ENCODE data around the gene NELFA.
A peak's percentile ranks its signal among the peaks of the same experiment; 100 is the strongest.

Gene NELFA

DNA sequence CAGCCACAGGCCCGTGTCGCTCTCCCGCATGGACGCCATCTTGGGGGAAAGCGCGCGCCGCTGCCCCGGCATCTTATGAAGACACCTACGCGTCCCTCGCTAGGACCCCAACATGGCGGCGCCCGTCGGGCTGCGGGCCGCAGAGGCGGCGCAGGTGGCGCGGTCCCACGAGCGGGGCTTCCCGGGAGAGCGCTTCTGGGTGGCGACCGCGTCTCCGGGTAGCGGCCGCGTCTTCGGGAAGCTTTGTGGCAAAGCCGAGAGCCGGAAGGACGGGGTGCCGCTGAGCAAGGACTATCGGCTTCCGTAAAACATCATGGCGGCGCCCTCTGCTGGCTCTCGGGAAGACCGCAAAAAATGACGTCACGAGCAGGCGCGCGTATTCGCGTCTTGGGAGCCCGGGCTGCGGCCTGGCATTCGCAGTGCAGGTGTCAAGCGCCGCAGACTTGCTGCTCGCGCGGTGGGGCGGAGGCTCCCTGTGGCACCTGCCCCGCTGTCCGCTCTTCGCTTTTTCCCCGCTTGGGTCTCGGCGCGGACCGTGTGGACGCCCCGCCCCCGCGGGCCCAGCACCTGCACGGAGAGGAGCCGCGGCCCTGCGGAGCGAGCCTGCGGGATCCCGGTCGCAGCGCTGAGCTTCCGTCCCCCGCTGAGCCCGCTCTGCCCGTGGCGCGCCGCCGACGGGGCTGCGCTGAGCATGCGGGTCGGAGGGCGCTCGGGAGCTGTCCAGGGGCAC is at the start of gene NELFA:
NELFA (minus strand) TSS at position 54 of the 730 bp plus-strand sequence; CDS start at position 39, 15 bp downstream.
- DNase-seq: peak; percentile 84

GRCh38 chr4:2057382-2058065 is 48.8 kb upstream of the NELFA start:
- DNase-seq: no peak

- DNase-seq: no peak
Measured at GRCh38 chr4:2054217-2054616, 45.4 kb upstream of the NELFA start.

- DNase-seq: no peak
Measured at GRCh38 chr4:2051086-2051485, 42.3 kb upstream of the NELFA start.

DNA sequence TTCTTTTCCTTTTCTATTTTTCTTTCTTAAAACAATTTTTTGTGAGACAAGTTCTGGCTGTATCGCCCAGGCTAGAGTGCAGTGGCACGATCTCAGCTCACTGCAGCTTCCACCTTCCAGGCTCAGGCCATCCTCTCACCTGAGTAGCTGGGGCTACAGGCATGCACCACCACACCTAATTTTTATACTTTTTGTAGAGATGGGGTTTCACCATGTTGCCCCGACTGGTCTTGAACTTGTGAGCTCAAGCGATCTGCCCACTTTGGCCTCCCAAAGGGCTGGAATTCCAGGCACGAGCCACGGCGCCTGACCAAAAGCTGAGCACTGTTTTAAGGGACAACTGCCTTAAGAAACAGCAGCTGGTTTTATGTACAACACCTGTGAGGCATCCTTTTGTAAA is 41.0 kb upstream of the NELFA start:
- no peak for DNase-seq

DNA sequence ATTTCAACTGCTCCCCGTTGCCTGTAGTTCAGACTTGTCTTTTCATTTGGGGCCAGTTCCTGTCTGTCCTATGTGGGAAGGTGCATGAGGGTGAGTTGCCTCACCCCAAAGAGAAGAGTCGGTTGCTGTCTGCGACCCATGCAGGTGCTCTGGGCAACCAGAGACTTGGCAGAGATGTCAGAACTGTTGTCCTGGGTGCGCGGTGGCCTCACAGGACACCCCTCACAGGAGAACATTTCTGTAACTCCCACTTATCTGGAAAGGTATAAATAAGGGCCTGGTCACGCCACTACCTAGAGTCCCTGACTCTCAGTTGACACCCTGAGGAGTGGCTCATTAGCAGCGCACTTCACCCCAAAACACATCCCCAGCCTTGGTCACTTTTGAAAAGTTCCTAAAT is 40.6 kb upstream of the NELFA start:
- DNase-seq: no peak

- DNase-seq: no peak
Measured at GRCh38 chr4:2048831-2049230, 40.1 kb upstream of the NELFA start.

DNA sequence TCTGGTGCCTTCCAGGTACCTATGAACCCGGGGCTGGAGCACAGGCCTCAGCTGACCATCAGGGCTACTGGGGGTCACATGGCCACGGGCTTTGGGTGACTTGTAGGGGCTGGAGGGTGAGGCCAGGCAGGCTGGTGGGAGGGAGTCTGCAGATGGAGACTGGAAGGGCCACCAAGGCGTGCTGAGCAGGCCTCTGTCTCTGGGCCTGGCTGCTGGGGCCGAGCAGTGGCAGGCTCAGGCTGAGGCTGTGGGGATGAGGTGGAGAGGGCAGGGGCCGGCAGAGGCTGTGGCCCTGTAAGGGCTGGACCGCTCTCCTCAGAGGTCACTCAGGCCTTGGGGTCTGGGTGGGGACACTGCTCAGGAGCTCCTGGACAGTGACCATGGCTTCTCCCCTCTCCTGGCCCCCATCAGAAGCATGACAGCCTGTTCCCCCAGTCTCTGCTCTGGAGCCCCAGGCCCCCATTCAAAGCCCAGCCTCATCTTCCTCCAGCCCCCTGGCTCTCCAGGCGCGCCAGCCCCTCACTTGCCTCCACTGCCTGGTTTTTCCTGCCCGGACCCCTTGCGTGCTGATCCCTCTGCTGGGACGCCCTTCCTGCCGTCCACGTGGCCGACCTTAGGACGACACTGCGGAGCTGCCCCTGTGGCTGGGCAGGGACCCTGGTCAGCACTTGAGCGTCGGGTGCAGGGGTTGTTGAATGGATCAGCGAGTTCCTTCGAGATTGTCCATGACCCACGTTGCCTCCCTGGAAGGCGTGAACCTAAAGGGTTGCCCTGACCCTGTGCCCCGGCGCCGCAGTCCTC is 39.2 kb upstream of the NELFA start:
- no peak for DNase-seq

DNA sequence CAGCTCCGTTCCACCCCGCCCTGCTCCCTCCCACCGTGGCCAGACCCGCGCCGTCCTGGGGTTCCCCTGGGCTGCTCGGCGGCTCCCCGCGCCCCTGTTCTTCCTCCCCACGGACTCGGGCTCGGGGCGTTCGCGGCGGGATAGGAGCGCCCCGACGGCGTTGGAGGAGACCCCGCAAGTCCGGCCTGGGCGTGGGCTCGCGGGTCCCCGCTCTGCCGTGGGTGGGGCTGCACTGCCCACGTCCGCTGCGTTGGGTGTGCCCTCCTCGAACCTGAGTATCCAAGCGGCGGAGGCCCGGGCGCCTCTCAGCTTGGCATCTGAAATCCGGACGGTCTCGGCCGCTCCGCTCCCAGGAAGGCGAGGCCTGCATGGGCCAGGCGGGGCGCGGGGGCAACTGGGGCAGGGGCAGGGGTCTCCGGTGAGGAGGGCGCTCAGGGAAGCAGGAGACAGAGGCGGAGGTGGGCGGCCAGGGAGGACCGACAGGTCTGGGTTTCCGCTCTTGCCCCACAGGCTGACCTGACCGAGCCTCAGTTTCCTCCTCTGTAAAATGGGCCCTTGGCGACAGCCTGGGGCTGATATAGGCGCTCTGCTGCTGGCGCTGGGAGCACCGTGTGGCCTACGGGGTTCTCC is 38.4 kb upstream of the NELFA start:
- DNase-seq: no peak

DNA sequence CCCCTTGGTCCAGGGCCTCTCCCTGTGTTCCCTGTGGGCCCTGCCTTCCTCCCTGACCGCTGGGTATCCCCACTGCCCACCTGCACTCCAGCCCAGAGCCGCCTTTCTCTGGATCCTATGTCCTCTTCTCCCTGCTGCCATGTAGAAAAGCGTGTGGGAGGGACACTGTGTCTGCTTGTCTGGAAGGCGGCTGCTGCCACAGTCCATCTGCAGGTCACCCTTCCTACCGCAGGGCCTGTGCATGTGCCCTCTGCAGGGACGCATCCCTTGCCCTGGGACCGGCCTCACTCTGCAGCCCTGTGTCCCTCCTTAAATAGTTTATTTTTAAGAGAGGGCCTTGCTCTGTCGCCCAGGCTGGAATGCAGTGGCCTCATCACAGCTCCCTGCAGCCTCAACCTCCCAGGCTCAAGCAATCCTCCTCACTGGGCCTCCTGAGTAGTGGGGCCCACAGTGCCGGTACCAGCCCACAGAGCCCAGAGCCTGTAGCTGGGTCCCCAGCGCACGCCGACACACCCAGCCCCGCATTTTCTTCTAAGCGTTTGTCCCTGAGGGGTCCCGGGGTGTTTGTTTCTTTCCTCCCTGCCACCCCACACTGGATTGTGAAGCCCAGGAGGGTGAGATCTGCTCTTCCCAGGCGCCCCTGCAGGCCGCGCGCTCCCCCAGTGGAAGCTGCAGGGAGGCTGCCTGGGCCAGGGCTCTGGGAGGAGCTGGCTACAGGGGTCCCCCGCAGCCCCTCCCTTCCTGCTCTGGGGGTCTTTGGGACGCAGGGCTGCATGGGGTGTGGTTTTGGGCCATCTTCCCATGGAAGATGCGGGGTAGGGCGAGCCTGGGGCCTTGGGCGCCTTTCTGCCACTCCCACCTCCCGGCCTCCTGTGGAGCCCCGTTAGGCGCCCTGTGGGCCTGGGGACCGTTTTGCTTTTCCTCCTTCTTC is 37.5 kb upstream of the NELFA start:
- DNase-seq: no peak

- no peak for DNase-seq
Measured at GRCh38 chr4:2045518-2045951, 36.8 kb upstream of the NELFA start.

GRCh38 chr4:2044542-2045517 is 36.1 kb upstream of the NELFA start:
- no peak for DNase-seq

DNA sequence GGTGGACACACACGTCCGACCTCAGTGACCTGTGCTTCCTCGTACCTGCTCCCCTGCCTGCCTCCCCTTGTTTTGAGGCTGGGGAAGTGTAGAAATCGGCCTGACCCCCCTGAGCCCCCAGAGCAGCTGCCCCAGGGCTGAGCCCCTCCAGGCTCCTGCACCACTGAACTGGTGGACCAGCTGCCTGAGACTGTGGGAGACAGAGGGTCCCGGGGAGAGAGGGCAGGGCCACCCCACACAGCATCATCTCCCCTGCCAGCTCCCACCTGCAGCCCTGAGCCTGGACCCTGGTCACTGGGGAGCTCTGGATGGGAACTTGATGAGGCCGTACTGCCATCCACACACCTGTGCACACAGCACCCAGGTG is 35.3 kb upstream of the NELFA start:
- DNase-seq: no peak

GRCh38 chr4:2043396-2044118 is 34.8 kb upstream of the NELFA start:
- DNase-seq: no peak

DNA sequence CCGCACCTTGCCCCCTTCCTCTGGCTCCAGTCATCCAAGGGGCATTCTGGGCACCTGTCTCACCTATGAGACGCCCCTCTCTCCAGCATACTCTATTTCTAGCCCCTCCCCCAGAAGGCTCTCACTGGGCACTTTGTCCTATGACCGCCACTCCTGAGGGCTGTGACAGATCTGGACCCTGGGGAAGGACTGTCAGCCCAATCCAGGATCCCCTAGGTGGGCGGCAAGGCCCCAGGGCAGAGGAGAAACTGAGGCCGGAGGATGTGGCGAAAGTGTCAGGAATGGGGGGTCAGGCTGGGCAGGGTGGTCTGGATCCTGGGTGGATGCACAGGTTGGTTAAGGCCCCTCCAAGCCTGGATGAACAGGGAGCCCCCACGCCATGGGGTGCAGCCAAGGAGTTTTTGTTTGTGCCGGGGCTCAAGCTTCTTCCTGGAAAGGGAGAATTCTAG is 34.2 kb upstream of the NELFA start:
- no peak for DNase-seq

DNA sequence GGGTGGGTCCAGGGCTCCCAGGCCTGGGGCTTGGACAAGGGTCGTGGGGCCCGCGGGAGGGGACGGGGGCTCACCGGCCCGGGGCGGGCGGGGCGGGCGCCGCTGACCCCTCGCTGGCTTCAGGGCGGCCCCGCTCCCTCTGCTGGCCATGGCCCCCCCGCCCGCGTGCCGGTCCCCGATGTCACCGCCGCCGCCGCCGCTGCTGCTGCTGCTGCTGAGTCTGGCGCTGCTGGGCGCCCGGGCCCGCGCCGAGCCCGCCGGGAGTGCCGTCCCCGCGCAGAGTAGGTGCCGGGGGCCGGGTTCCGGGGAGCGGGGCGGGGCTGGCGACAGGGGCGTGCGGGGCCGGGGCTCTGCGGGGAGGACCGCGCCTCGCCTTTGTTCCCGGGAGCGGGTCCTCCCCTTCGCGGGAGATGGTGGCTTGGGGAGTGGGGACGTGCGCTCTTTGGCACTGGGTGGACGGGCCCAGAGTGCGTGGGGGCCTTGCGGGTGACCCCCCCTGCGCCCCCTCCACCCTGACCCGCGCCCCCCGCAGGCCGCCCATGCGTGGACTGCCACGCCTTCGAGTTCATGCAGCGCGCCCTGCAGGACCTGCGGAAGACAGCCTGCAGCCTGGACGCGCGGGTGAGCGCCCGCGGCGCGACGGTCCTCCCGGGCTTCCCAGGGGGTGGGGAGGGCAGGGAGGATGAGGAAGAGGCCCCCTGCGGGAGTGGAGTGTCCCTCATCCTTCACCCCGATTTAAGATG is 33.6 kb upstream of the NELFA start:
- DNase-seq: no peak

DNA sequence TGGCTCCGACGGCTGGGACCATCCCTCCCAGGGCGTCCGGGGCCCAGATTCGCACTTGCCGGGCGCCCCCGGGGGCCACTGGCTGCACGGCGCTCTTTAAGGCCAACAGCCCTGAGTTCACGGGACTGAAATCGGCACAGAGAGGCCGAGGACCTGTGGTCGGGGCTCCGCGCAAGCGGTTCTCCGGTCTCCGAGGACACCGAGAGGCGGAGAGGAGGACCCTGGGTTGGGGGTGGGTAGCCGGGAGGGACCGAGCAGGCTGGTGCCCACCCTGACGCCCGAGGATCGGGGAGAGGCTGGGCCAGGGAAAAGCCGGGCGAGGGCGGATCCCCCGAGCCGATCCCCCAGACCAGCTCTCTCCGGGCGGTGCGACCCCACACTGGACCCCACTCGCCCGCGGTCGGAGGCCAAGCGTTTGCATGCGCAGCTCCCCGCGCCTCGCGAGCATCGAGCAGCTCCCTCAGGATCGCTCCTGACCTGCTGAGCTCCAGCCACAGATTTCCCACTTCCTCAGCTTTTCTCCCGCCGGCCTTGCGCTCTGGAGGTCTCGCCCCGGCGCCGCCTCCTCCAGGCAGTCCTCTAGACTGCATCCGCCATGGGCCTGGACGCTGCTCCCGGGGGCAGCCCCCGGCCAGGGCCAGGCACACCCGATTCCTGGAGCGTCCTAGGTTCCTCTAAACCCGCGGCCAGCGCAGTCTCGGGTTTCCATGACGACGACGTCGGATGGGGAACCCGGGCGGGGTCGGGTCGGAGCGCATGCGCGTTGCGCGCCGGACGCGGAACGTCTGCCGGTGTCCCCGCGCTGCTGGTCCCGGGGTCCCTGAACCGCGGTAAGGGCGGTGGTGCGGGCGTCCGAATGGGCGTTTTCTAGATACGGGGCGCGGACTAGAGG is 32.7 kb upstream of the NELFA start:
- DNase-seq: no peak
